ENCODE results near the gene MLF1. TPM values are rescaled to one million over a fixed set of nuclear protein-coding genes. Genes with fewer than 3 reads are reported as not detected.

The MLF1 gene
- total RNA-seq, 2 experiments from 2014 or later = 3.8 to 3.9 TPM

Other genes starting within 250 kb of the MLF1 start
- 10 to 100 TPM; 48.7 to 57.3 TPM for gene GFM1, start 73.3 kb downstream of the MLF1 start, total RNA-seq
- gene LXN, start 101.5 kb downstream of the MLF1 start, total RNA-seq = 1 to 10 TPM; 8.1 to 8.6 TPM
- gene RARRES1, start 161.3 kb downstream of the MLF1 start, total RNA-seq = not detected
- 10 to 100 TPM; 11.9 to 12.4 TPM for gene MFSD1, start 230.9 kb downstream of the MLF1 start, total RNA-seq